Measurements from ENCODE around the gene PLK5.

The PLK5 gene

GRCh38 chr19:1579222-1579621 lies 55.3 kb downstream of the PLK5 start:
- no peak for DNase-seq

- no peak for DNase-seq
These were observed 56.5 kb downstream of the PLK5 start for GRCh38 chr19:1580382-1580781.

- no peak for DNase-seq
These were observed 57.1 kb downstream of the PLK5 start for GRCh38 chr19:1580957-1581356.

- DNase-seq = no peak
These were observed 58.3 kb downstream of the PLK5 start for GRCh38 chr19:1582201-1582600.

- DNase-seq = no peak
These were observed 60.8 kb downstream of the PLK5 start for GRCh38 chr19:1584500-1585242.

GRCh38 chr19:1585243-1585580 lies 61.3 kb downstream of the PLK5 start:
- no peak for DNase-seq

All from NCI-H82 (cell line).